Measurements from ENCODE around the gene ANG. TPM values are rescaled to one million over a fixed set of nuclear protein-coding genes. Genes with fewer than 3 reads are reported as not detected.
"Not testable (repeated sequence)": the region's sequence is repeated elsewhere in the genome, so short reads cannot be mapped to it uniquely, and the experiment has no call there.

Gene ANG
- total RNA-seq, 1 donor from 2014 or later = 9.1 TPM

GRCh38 chr14:20734430-20734806 is 45.9 kb downstream of the ANG start:
- Mint-ChIP-seq H3K27ac (ENCODE audit: unreplicated experiment) (no peak overlapping the region), H3K36me3 (ENCODE audit: low read depth) (no peaks in the 10 kb centered on the region), H3K4me3 (ENCODE audit: unreplicated experiment) (no peak overlapping the region), H3K27me3 (ENCODE audit: low read depth) (peaks cover 3% of the 10 kb centered on the region), H3K4me1 (ENCODE audit: low read depth) (no peaks in the 10 kb centered on the region), H3K9me3 (ENCODE audit: low read depth) (no peaks in the 10 kb centered on the region)
- no peak for TF ChIP-seq CTCF (IDR thresholded peaks at IDR 0.05)
- no peak for DNase-seq (ENCODE audit: low spot score)

- H3K4me1 Mint-ChIP-seq (ENCODE audit: low read depth); H3K9me3 Mint-ChIP-seq (ENCODE audit: low read depth); DNase-seq (ENCODE audit: low spot score); H3K27me3 Mint-ChIP-seq (ENCODE audit: low read depth); H3K4me3 Mint-ChIP-seq (ENCODE audit: unreplicated experiment); H3K36me3 Mint-ChIP-seq (ENCODE audit: low read depth); H3K27ac Mint-ChIP-seq (ENCODE audit: unreplicated experiment): not testable (repeated sequence)
These were observed 49.7 kb downstream of the ANG start for GRCh38 chr14:20738292-20738691.

- Mint-ChIP-seq H3K27me3 (ENCODE audit: low read depth) (peaks cover 4% of the 10 kb centered on the region), H3K27ac (ENCODE audit: unreplicated experiment) (no peak overlapping the region)
- DNase-seq (ENCODE audit: low spot score) = no peak
These were observed 53.6 kb downstream of the ANG start for GRCh38 chr14:20742132-20742531.

GRCh38 chr14:20743556-20743955 is 55.0 kb downstream of the ANG start:
- Mint-ChIP-seq H3K27ac (ENCODE audit: unreplicated experiment) (no peak overlapping the region), H3K4me1 (ENCODE audit: low read depth) (no peaks in the 10 kb centered on the region), H3K27me3 (ENCODE audit: low read depth) (peaks cover 4% of the 10 kb centered on the region), H3K36me3 (ENCODE audit: low read depth) (no peaks in the 10 kb centered on the region), H3K4me3 (ENCODE audit: unreplicated experiment) (no peak overlapping the region), H3K9me3 (ENCODE audit: low read depth) (no peaks in the 10 kb centered on the region)
- no peak for DNase-seq (ENCODE audit: low spot score)
- no peak for TF ChIP-seq CTCF (IDR thresholded peaks at IDR 0.05)

More at GRCh38 chr14:20742132-20742531, 53.6 kb downstream of the ANG start:
- no peaks in the 10 kb centered on the region for H3K36me3 Mint-ChIP-seq (ENCODE audit: low read depth)
- H3K4me1 Mint-ChIP-seq (ENCODE audit: low read depth) = no peaks in the 10 kb centered on the region
- no peak for TF ChIP-seq CTCF (IDR thresholded peaks at IDR 0.05)
- no peak overlapping the region for H3K4me3 Mint-ChIP-seq (ENCODE audit: unreplicated experiment)
- no peaks in the 10 kb centered on the region for H3K9me3 Mint-ChIP-seq (ENCODE audit: low read depth)

Other genes with a start within 250 kb of the ANG start
- gene OSGEP, start 234.0 kb upstream of the ANG start, total RNA-seq = 26.0 to 41.4 TPM (median 28.6 TPM) in 3 replicates
- gene APEX1, start 233.5 kb upstream of the ANG start, total RNA-seq = 141 to 168 TPM (median 142 TPM) in 3 replicates
- 31.0 to 36.9 TPM (median 32.0 TPM) in 3 replicates for gene PIP4P1, start 227.3 kb upstream of the ANG start, total RNA-seq
- 25.0 to 34.8 TPM (median 26.7 TPM) in 3 replicates for gene PNP, start 219.4 kb upstream of the ANG start, total RNA-seq
- 0.72 TPM in 1 of 3 replicates, not detected in the others for gene RNASE10, start 183.2 kb upstream of the ANG start, total RNA-seq
- not detected in 3 replicates for gene RNASE9, start 127.7 kb upstream of the ANG start, total RNA-seq
- gene RNASE11, start 100.8 kb upstream of the ANG start, total RNA-seq = not detected in 3 replicates
- not detected in 3 replicates for gene RNASE12, start 97.4 kb upstream of the ANG start, total RNA-seq
- not detected in 3 replicates for gene OR6S1, start 47.1 kb upstream of the ANG start, total RNA-seq
- gene RNASE4, start 4.2 kb upstream of the ANG start, total RNA-seq = 23.6 to 32.1 TPM (median 28.5 TPM) in 3 replicates
- not detected in 3 replicates for gene EDDM3A, start 57.1 kb downstream of the ANG start, total RNA-seq
- not detected in 3 replicates for gene EDDM3B, start 79.6 kb downstream of the ANG start, total RNA-seq
- not detected in 3 replicates for gene RNASE6, start 92.5 kb downstream of the ANG start, total RNA-seq
- 0.72 to 0.97 TPM in 2 of 3 replicates, not detected in the other for gene RNASE1, start 114.1 kb downstream of the ANG start, total RNA-seq
- not detected in 3 replicates for gene RNASE3, start 202.6 kb downstream of the ANG start, total RNA-seq